Endothelial cell of umbilical vein (primary cell): ENCODE data around the gene ACTR3. TPM values are rescaled to one million over a fixed set of nuclear protein-coding genes. Genes with fewer than 3 reads are reported as not detected.

Source experiments
- BruUV-seq: library from RNA; stranded (reverse); fragments of 400-500 nt; replicated peaks from 2 replicates; lab custom pipeline; 2021; lab: Mats Ljungman, UMichigan
- CTCF ChIA-PET: fragments of 300-600, 350-600 bp; sonication (Branson Sonifier 250); formaldehyde crosslinking; loops from one replicate; lab custom pipeline; 2021; ENCODE audit warnings: antibody characterized with exemption, inconsistent platforms; lab: Charles Lee
- POLR2A ChIA-PET: fragments of 300-600, 350-600 bp; sonication (Branson Sonifier 250); formaldehyde crosslinking; loops from one replicate; lab custom pipeline; 2021; ENCODE audit warnings: antibody characterized with exemption, inconsistent platforms; lab: Charles Lee
- DNase-seq: peaks from one replicate; pipeline ENCODE4 v3.0.0-alpha.2; 2011; ENCODE audit warnings: low read depth, low spot score
- FAIRE-seq: peaks from 2 replicates; lab custom pipeline; 2011; peaks lifted over from hg19 to GRCh38; lab: Jason Lieb, UNC
- H2AFZ ChIP-seq: 2 replicates; pipeline ENCODE4 v1.6.0; 2012; ENCODE audit warnings: low read depth, low read length, control low read depth, inconsistent platforms
- H3K27ac ChIP-seq: 2 replicates; pipeline ENCODE4 v1.5.1; 2011; ENCODE audit warnings: low read depth, mild to moderate bottlenecking, control low read depth, low read length, moderate library complexity; ENCODE audit not compliant: insufficient read depth
- H3K27me3 ChIP-seq, 2 experiments: 2 replicates each; pipeline versions ENCODE4 v1.6.0 to v1.6.1; 2011; ENCODE audit warnings: low read length in 2 of 2, mixed read lengths in 1 of 2; ENCODE audit not compliant: control insufficient read depth in 2 of 2, insufficient read depth in 2 of 2
- H3K36me3 ChIP-seq, 2 experiments: 2 replicates in 1 of 2; 3 replicates in 1 of 2; pipeline ENCODE4 v1.5.1; 2011; ENCODE audit warnings: low read length in 2 of 2, mild to moderate bottlenecking in 1 of 2, moderate library complexity in 1 of 2; ENCODE audit not compliant: control insufficient read depth in 2 of 2, insufficient read depth in 2 of 2; ENCODE audit errors: extremely low read depth in 1 of 2
- H3K4me1 ChIP-seq: 3 replicates; pipeline ENCODE4 v1.5.1; 2011; ENCODE audit warnings: mild to moderate bottlenecking, low read length; ENCODE audit not compliant: control insufficient read depth, insufficient read depth; ENCODE audit errors: extremely low read depth
- H3K4me2 ChIP-seq: 2 replicates; pipeline ENCODE4 v1.6.1; 2011; ENCODE audit warnings: low read length, control low read depth, mixed read lengths; ENCODE audit not compliant: insufficient read depth
- H3K4me3 ChIP-seq, 3 experiments: fragments of 200-600 bp in 1 of 3; sonication (generic), shearing (Covaris generic) in 1 of 3; replicated peaks in 1 of 3; 2 replicates each; pipeline ENCODE4 v1.5.1; 2011 to 2016; ENCODE audit warnings: control low read depth in 3 of 3, low read length in 3 of 3, mild to moderate bottlenecking in 2 of 3, inconsistent platforms in 1 of 3, low read depth in 1 of 3, moderate library complexity in 1 of 3; ENCODE audit not compliant: insufficient read depth in 1 of 3
- H3K79me2 ChIP-seq: 2 replicates; pipeline ENCODE4 v1.6.0; 2012; ENCODE audit warnings: low read length, inconsistent platforms; ENCODE audit not compliant: control insufficient read depth, insufficient read depth
- H3K9ac ChIP-seq: replicated peaks from 2 replicates; pipeline ENCODE3; 2011; ENCODE audit warnings: low read length, control low read depth; ENCODE audit not compliant: insufficient read depth; ENCODE audit errors: extremely low read depth
- H3K9me1 ChIP-seq: replicated peaks from 3 replicates; pipeline ENCODE4 v1.6.0; 2011; ENCODE audit warnings: mild to moderate bottlenecking, low read length; ENCODE audit not compliant: control insufficient read depth, insufficient read depth; ENCODE audit errors: extremely low read depth
- H3K9me3 ChIP-seq: replicated peaks from 2 replicates; pipeline ENCODE4 v1.5.1; 2012; ENCODE audit warnings: low read length, inconsistent platforms; ENCODE audit not compliant: control insufficient read depth, insufficient read depth
- H4K20me1 ChIP-seq: replicated peaks from 2 replicates; pipeline ENCODE3; 2011; ENCODE audit warnings: mild to moderate bottlenecking, low read length; ENCODE audit not compliant: control insufficient read depth, insufficient read depth; ENCODE audit errors: extremely low read depth
- EZH2 ChIP-seq: IDR thresholded peaks from 2 replicates; pipeline ENCODE4 v1.6.1; 2012; ENCODE audit warnings: borderline replicate concordance, low read depth, mild to moderate bottlenecking, moderate library complexity, low read length, inconsistent platforms; ENCODE audit not compliant: severe bottlenecking
- FOS ChIP-seq: IDR thresholded peaks from 2 replicates; pipeline ENCODE4 v1.6.1; 2011; ENCODE audit warnings: mild to moderate bottlenecking, low read length, moderate library complexity, borderline replicate concordance; ENCODE audit not compliant: insufficient read depth
- GATA2 ChIP-seq: IDR thresholded peaks from 2 replicates; pipeline ENCODE4 v1.7.0; 2011; ENCODE audit warnings: low read depth, mild to moderate bottlenecking, moderate library complexity, mixed read lengths, low read length; ENCODE audit not compliant: insufficient read length, insufficient read depth
- JUN ChIP-seq: IDR thresholded peaks from 2 replicates; pipeline ENCODE4 v1.6.1; 2011; ENCODE audit warnings: borderline replicate concordance, low read depth; ENCODE audit not compliant: insufficient read length, insufficient read depth
- MAX ChIP-seq: IDR thresholded peaks from 2 replicates; pipeline ENCODE4 v1.6.1; 2011; ENCODE audit not compliant: insufficient read depth, insufficient read length
- MYC ChIP-seq: IDR thresholded peaks from one replicate; pipeline ENCODE4 v1.6.1; 2011; ENCODE audit warnings: mild to moderate bottlenecking, low read depth, low read length
- POLR2A ChIP-seq: IDR thresholded peaks from 2 replicates; pipeline ENCODE4 v1.6.1; 2012; ENCODE audit warnings: low read depth, mild to moderate bottlenecking, control low read depth, low read length
- POLR2AphosphoS5 ChIP-seq: IDR thresholded peaks from 2 replicates; pipeline ENCODE4 v1.6.1; 2012; ENCODE audit warnings: low read depth, mild to moderate bottlenecking, control low read depth, low read length, moderate library complexity; ENCODE audit not compliant: insufficient read depth
- dilution Hi-C: fragments of 300-500 bp; cut with MboI; formaldehyde crosslinking; loops from one replicate; pipeline ENCODE4 v1.15.0; 2019; ENCODE audit warnings: low sequenced_read_pairs; ENCODE audit not compliant: extremely low pct_ligation_motif_present
- intact Hi-C: fragments of 100-400 bp; cut with micrococcal nuclease; formaldehyde crosslinking; loops from one replicate; pipeline ENCODE4 v1.10.0; 2022
- polyA plus RNA-seq, 4 experiments: library from polyadenylated mRNA; depleted of rRNA in 3 of 4; stranded (reverse) in 3 of 4; unstranded in 1 of 4; fragments of >200 nt; gene quantifications; 2 replicates each; pipeline versions ENCODE4 v1.2.1 to v1.2.3, GENCODE V29; 2011 to 2012; ENCODE audit warnings: missing spikeins in 1 of 4
- total RNA-seq: library from RNA; stranded (reverse); gene quantifications from 2 replicates; pipeline ENCODE4 v1.2.3, GENCODE V29; 2021
- TF ChIP-seq, protein P1 (sequence below), 2 donors: IDR thresholded peaks; 1 replicate in 1 of 2; 2 replicates in 1 of 2; pipeline ENCODE4 v1.5.1; 2011; ENCODE audit warnings: low read length in 2 of 2, mild to moderate bottlenecking in 2 of 2, moderate library complexity in 2 of 2, control low read depth in 1 of 2, inconsistent platforms in 1 of 2, low read depth in 1 of 2; ENCODE audit not compliant: insufficient read depth in 1 of 2; ENCODE audit errors: extremely low read depth in 1 of 2

Gene ACTR3
- total and polyA plus RNA-seq, 2 donors (not counting 3 experiments of a cell fraction or from before 2014, with no cell fraction given), result 120 to 401 TPM

- dilution Hi-C loops (no loop called here), intact Hi-C loops (no loop called here)
- ChIA-PET POLR2A (no interaction called here), CTCF (no interaction called here)
- peaks cover 99% of the 10 kb centered on the region for H3K79me2 ChIP-seq
- no peak overlapping the region for H3K4me3 ChIP-seq
- H3K4me2 ChIP-seq, result no peak overlapping the region
- no peaks in the 10 kb centered on the region for H3K27me3 ChIP-seq
- DNase-seq (no peak), FAIRE-seq (no peak)
- BruUV-seq, result TSS peak; percentile 1
- H3K27ac ChIP-seq, result no peak overlapping the region
- TF ChIP-seq GATA2, result no peak
- TF ChIP-seq MYC, result no peak
- no peak for TF ChIP-seq EZH2
- TF ChIP-seq JUN, result no peak
- TF ChIP-seq MAX, result no peak
- TF ChIP-seq, protein P1, sequence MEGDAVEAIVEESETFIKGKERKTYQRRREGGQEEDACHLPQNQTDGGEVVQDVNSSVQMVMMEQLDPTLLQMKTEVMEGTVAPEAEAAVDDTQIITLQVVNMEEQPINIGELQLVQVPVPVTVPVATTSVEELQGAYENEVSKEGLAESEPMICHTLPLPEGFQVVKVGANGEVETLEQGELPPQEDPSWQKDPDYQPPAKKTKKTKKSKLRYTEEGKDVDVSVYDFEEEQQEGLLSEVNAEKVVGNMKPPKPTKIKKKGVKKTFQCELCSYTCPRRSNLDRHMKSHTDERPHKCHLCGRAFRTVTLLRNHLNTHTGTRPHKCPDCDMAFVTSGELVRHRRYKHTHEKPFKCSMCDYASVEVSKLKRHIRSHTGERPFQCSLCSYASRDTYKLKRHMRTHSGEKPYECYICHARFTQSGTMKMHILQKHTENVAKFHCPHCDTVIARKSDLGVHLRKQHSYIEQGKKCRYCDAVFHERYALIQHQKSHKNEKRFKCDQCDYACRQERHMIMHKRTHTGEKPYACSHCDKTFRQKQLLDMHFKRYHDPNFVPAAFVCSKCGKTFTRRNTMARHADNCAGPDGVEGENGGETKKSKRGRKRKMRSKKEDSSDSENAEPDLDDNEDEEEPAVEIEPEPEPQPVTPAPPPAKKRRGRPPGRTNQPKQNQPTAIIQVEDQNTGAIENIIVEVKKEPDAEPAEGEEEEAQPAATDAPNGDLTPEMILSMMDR (IDR thresholded peaks at IDR 0.05; ENCODE audit: extremely low read depth in 1 of 2, insufficient read depth in 1 of 2, low read depth in 1 of 2, low read length in 2 of 2), result no peak
- TF ChIP-seq POLR2AphosphoS5, result no peak
- TF ChIP-seq POLR2A, result no peak
- no peak for TF ChIP-seq FOS
- peaks cover 2 to 14% of the 10 kb centered on the region in 2 experiments for H3K36me3 ChIP-seq
- H3K9me3 ChIP-seq, result no peaks in the 10 kb centered on the region
- peaks cover 32% of the 10 kb centered on the region for H4K20me1 ChIP-seq
- H2AFZ ChIP-seq, result no peak overlapping the region
- no peaks in the 10 kb centered on the region for H3K4me1 ChIP-seq
- H3K9me1 ChIP-seq, result no peaks in the 10 kb centered on the region
- H3K9ac ChIP-seq, result no peak overlapping the region
Measured at GRCh38 chr2:113915082-113915819, 25.4 kb downstream of the ACTR3 start.
